NCI-H2081 treated with DMSO at 0.1 percent for 48 hours (cell line): ENCODE measurements around the gene PGF.

Source experiments
- DNase-seq: peaks from one replicate; lab custom pipeline; 2025; lab: John Stamatoyannopoulos, UW

PGF gene

DNA sequence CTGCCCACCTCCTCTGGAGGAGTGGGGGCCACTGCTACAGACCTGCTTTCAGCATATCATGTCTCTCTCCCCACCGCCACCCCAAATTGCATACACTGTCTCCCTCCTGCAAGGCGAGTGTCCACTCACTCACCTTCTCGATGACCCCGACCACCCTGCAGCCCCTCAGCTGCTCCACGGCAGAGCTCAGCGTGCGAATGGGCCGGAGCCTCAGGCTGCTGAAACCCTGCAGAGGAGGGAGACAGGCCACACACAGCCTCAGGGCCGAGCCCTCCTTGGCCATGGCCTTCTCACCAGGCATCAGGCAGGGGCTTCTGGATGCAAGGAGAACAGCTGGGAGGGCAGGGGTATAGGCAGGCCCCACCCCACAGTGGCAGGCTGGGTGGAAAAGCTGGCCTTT lies 37.0 kb downstream of the PGF start:
- no peak for DNase-seq

DNA sequence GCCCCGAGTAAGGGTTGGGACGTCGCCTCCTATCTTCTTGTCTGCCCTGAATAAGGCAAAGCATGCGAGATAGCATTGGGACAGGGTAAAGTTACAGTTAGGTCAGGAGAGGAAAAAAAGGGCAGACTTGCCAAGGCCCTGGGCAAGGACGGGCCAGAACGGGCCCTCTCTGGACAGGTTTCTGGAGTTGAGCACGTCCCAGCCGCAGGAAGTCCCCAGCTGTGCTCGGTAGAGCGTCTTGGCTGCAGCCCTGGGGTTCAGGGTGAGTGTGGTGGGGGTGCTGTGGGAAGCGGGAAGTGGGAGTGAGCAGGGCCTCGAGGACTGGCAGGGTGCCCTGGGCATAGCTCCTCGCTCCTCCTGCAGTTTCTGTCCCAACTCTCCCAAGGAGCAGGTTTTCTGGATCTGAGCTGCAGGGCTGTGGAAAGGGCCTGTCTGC lies 37.7 kb downstream of the PGF start:
- no peak for DNase-seq

DNA sequence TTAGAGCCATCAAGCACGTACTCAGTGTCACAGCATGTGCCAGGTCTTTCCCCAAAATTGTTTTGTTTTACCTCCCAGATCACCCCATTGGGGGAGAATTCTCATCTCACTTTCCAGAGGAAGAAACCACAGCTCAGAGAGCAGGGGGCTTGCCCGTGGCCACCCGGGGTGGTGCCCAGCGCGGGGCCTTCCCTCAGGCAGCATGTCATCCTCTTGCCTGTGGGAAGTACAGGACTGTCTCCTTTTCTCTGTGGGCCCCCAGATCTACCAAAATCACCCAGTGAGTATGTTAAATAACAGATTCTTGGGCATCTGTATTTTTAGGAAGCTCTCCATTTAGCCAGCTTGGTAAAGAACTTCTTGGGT lies 38.2 kb downstream of the PGF start:
- DNase-seq: no peak

DNA sequence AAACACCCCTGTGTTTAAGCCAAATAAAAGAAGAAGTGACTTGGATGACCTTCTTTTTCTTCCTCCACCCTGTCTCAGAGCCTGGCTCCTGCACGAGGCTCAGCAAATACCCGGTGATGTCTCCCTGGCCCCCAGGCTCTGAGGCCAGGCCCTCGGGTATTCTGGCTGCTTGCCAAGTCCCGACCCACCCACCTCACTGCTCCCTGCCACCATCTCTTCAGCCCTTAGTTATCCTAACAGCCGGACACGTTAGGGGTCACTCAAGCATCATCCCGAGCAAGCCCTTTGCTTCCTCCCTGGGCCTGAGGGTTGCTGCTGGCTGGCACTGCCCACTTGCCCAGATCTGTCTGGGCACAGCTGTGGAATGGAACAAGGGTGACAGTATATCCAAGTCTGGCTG lies 39.6 kb downstream of the PGF start:
- no peak for DNase-seq

DNA sequence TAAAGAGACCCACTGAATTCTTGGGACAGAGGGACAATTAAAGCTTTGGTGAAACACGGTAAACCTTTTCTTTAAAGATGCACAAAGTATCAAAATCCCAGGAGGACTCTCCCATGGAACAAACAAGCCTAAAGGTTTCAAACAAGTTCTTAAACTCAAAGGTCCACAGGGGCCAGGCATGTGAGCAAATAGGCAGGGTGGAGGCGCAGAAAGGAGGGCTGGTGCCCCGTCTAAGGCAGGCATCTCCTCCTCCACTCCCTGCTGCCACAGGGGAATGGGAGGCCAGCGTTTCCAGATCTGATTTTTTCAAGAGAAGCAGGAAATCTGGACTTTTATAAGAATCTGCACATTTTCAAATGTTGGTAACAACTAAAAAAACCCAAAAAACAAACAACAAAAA lies 40.0 kb downstream of the PGF start:
- DNase-seq: no peak

DNA sequence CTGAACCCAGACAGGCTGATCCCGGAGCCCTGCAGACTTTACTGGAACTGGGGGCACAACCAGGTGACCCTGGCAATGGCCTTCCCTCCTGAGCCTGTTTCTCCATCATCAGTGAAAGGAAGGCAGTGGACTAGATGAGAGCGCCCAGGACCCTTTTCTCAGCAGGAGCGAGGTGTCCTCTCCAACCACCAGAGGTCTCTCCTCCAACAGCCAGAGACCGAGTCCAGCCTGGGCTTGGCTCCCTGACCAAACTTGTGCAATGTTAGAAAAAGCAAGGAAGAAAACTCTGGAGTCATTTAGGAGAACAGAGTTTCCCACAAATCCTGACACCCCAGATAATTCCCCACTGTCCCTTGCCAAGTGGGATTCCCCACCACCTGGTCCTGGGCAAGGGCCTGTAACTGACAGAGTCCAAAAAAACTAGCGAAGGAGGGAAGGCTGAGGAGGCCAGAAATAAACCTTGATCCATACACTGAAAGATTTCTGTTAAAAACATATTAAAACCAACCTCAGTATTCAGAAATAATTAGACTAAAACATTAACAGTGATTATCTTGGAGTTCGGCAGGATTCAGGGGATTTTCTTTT lies 41.3 kb downstream of the PGF start:
- DNase-seq: no peak

DNA sequence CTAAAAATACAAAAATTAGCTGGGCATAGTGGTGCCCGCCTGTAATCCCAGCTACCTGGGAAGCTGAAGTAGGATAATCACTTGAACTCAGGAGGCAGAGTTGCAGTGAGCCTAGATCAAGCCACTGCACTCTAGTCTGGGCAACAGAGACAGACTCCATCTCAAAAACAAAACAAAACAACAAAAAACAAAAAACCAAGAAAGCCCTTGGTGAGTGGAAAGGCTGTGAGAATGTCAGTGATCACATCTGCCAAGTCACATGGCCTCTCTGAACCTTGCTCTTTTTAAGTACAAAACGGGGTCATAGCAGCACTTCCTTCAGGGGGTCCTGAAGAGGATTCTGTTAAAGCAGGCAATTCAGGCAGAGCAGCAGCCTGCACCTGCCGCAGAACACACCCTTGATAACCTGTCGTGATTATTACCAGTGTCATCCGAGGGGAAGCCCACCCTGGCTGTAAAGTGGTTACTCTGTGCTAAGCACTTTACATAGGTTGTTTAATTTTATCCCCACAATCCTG lies 41.9 kb downstream of the PGF start:
- DNase-seq: no peak

DNA sequence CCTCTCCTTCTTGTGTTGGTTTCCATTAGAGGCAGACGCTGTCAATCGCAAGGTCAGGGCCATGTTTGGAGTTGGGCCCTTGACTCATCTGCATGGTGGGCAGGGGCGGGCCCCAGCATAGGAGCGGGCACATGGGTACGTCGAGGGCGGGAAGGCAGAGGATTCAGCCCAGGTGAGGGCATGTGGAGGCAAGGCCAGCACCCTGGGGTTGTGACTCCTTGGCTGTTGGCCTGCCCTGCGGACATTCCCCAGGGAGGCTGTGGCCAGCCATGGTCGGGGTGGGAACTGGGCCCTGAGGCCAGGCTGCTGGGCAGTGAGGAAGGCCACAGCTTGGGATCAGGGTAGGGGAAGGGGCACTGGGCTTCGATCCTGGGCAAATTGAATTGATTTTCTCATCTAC lies 42.6 kb downstream of the PGF start:
- DNase-seq: no peak

DNA sequence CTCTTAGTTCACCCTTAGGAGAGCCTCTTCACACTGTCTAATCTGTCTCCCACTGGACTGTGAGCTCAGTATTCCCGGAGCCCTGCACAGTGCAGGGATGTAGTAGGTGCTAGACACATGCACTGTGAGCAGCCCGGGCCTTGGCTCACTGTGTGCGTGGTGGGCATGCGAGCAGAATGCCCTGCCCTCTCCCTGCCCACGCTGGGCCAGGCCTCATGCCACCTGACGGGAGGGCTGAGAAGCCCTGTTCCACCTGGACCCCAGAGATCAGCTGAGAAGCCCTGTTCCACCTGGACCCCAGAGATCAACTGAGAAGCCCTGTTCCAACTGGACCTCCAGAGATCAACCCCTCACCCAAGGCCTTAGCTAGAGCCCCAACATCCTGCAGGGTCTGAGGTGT lies 43.3 kb downstream of the PGF start:
- DNase-seq: no peak

DNA sequence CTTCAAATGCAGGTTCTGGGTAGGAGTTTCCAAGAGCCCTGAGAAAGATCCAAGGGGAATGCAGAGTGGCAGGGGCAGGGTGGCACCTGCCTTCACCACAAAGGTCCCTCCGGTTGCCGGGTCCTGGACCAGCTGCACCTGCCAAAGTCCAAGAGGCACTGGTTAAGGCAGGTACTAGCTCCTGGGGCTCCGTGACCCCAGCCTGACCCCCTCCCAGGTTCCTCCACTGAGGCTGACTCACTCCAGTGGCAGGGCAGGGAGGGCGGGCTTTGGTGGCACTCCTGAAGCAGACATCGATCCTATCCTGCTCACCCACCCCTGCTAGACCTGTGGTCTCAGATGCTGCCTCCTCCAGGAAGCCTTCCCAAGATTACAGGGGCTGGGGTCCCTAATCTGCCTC lies 43.7 kb downstream of the PGF start:
- no peak for DNase-seq

DNA sequence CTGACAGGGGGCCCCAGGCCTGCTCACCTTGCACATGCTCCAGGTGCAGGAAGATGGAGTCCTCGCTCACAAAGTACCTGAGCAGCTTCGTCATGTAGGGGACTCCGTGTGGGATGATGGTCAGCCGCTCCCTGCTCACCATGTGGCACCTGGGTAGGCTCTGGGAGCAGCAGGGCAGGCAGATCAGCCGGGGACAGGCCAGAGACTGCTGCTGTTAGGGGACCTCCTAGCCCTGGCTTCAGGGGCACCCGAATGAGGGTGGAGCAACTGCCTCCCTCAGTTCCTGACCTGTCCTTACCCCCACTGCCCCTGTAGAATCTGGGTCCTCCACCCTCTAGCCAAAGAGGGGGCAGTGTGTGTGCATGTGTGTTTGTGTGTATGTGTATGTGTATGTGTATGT lies 44.2 kb downstream of the PGF start:
- no peak for DNase-seq

DNA sequence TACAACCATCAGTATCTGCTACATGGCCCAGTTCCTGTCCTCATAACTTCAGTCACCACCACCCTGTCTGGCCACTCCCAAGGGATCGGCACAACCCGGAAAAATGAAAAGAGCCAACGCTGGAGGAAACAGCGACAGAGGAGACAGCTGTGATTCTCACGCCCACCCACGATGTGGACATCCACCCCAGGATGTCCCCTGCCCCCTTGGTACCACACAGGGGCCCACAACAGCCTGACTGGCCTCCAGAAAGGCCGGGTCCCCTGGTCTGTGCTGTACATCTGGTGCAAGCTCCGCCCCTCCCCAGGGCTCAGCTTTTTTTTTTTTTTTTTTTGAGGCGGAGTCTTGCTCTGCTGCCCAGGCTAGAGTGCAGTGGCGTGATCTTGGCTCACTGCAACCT lies 44.8 kb downstream of the PGF start:
- no peak for DNase-seq

DNA sequence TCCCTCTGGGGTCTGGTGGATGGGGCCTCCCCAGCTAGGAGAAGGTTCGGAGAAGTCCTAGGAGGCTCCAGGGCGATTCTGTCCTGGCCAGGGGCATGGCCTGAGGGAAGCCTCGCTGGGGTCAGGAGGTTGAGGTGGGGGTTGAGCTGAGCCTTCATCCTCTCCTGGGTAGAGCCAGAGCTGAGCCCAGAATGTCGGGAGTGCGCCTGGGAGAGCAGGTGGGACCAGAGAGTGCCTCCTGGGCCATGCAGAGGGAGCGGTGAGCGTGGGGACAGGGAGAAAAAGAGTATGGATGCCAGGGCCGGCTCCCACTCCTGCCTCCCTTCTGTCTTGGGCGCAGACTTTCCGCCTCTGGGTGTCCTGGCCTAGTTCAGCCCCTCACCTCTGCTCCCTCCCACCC lies 45.5 kb downstream of the PGF start:
- DNase-seq: no peak

DNA sequence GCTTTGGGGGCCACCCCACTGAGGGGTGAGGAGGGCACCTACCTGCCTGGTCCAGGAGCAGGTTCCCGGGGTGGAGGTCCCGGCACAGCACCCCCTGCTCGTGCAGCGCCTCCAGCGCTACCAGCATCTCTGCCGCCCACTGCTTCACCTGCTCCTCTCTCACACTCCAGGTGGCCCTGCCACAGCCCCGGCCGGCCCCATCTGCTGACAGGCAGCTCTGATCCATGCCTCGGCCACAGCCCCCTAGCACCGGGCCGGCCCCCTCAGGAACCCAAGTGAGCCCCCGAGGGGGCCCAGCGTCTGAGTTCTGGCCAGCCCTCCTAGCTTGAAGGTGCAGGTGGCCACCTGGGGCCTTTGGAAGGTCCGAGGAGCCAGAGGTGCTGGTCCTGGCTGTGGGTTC lies 45.9 kb downstream of the PGF start:
- no peak for DNase-seq

DNA sequence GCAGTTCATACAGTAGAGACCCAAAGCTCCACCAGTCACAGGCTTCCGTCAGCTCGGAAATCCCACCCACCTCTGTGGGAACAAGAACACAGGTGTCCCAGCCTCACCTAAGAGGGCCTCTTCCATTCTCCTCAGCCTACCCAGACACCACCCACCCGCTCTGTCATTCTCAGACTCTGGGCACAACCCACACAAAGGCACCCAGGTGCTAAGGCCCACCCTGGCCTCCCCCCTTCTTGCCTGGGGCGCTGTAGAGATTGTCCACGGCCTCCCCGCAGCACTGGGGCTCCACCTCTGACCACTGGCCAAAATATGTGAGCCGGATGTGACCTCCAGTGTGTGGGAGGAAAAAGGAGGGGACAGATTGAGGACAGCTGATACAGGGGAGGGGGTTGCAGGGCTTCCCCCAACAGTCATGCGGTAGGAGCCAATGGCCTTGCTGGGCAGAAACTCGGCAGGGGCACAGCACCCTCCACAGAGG lies 46.5 kb downstream of the PGF start:
- no peak for DNase-seq

DNA sequence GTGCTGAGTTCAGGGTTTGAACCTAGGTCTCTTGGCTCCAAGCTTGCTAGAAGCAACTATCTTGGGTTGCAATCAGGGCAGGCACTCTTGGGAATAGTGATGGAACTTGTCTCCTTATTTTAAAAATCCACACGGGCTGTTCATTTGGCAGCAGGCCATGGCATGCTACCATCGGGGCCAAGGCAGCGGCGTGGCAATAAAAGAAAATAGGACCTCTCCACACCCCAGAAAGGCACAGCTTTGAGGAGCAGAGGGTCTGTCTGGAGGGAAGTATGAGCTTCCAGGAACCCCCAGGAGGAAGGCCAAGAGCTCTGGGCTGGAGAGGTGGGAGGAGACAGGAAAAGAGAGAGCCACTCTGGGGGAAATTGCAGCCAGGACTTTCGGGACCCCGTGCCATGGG lies 47.7 kb downstream of the PGF start:
- no peak for DNase-seq

DNA sequence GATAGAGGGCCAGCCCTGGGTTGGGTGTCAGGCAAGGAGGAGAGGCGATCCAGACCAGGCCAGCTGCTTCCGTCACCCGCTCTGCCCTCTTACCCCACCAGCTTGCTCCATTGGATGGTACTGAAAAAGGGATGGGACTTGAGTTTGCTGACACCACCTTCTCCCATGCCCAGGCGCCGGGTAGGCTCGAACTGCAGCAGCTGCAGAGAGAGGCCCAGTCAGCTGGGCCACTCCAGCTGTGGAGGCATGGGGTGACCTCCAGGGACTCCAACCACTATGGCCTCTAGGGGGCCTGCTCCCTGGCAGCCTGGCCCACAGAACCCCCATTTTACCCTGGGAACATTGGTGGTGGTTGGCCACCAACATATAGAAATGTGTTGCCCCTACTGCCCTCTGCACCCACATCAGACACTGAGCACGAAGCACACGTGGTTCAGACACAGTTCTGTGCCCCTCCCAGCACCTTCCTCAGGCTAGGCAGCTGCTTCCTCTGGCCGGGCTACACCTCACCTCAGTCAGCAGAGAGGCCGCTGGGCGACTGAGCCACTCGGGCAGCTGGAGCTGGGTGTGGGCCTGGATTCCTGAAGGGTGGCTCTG lies 48.4 kb downstream of the PGF start:
- DNase-seq: no peak

DNA sequence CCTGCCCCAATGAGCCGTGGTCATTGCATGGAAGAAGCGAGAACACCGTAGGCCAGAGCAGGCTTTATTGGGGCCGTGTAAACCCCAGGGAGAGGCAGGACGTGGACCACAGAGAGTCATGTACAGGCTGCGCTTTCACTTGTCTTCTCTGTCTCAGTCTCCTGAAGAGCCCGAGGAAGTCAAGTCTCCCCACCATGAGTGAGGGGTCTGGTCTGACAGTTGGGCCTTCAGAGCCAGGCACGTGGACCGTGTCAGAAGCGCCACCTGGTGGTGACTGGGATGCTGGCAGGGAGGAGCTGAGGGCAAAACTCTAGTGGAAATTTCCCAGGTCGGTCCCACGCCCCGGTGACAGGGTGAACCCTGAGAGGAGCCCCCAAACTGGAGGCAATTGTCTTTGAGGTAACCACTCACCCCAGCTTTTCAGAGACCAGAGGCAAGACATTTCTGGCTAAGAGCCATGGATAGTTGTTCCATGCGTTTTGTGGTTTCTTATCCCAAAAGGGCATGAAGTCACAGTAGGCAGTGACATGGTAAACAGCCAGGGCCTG lies 49.7 kb downstream of the PGF start:
- DNase-seq: no peak

DNA sequence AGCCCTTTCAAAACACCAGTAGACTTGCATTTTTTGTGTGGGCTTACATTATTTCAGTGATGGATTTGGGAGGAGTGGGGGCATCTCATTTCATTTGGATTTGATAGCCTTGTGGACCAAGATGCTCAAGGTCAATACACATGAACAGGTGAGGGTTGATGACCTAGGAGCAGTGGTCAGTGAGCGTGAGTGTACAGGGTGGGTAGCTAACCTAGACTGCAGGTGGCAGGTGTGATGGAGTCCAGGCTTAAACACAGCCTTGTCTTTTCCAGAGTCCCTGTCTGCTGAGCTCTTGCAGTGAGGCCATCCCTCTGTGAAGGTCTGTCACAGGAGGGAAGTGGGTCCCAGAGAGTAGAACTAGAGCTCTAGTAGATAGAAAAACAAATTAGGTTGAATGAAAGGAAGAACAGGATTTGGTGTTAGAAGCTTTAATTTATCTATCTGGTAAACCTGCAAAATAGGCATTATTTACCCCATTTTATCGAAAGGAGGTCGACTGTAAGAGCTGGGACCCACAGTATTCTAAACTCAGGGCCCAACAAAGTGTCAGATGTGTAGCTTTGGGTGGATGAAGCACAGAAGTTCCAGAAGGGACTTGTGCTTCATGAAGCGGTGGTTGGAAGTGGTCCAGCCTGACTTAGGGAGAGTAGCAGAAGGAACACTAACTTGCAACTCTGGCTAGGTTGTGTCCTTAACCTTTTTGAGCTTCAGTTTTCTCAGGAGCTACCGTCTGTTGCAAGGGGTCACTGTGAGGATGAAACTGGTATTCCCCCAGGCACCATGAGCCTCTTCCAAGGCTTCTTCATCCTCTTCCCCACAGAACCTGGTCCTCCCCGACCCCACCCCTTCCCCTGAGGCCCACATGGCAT lies 50.5 kb downstream of the PGF start:
- no peak for DNase-seq

DNA sequence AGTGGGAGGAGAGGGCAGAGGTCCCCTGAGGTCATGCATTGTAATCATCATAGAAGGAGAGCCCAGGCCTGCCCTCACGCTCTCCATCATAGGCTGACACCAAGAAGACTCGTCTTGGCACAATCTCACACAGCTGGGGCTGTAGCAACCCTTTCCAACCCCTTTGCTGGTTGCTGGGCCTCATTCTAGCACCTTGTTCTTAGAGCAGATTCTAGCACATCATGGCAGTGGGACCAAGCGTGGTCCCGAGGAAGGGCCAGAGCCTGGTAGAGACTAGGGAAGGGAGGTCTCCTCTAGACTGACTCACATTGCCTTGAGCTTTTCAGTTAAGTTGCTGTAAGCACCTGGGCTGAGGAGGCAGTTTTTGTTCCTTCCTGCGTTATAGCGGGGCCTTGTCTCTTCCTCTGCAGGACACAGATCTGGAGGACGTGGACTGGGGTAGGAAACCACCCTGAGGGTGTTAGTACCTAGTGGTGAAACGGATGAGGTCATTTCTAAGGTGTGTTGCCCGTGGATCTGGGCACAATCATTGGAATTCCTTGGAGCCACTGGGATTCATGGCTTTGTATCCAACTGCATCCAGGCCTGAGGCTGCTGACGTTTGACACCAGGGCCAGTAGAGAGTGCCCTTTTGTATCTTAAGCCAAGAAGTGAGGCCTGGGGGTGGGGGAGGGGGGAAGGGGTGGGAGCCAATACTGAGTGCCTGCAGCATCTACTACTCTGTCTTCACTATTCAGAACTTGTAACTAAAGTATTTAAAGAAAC lies 52.3 kb downstream of the PGF start:
- DNase-seq: no peak

DNA sequence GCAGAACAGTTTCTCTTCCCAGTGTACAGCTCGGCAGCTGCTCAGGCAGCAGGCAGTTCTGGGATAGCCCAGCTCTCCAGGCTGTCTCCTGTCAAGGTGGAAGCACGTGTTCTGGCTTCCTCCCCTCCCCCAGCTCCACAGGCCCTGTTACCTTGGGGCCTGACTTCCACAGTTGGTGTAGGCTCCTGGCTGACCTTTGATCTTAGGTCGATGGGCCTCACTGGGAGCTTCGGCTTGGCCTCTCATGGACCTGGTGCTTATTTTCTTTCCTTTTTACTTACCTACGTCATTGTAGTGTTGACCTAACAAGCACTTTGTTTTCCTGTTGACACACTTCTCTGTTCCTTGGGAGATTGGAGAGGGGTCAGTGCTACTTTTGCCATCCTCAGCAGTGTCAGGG lies 56.7 kb downstream of the PGF start:
- no peak for DNase-seq

DNA sequence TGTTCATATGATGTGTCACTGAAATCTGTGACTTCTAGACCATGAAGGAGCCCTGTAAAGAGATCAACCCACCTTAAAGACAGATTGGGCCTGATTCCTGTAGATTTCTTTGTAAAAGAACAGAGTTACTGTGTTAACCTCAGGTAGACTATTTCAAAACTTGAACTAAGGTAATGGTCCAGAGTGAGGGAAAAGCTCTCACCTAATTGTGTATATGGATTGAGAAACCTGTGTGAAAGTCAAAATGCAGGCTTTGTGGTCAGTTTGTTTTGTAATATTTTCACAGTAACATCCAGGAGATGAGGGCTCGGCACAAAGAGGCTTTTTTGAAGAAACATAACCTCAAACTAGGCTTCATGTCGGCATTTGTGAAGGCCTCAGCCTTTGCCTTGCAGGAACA lies 57.3 kb downstream of the PGF start:
- DNase-seq: no peak
